Astrocyte of the cerebellum (primary cell): ENCODE results near the gene CLCN6.

Source experiments
- DNase-seq: peaks from one replicate; pipeline ENCODE4 v3.0.0-alpha.2; 2011; ENCODE audit warnings: low read depth
- H3K4me3 ChIP-seq: 2 replicates; pipeline ENCODE4 v1.5.1; 2011; ENCODE audit warnings: mild to moderate bottlenecking, low read depth, low read length, moderate library complexity
- CTCF ChIP-seq: IDR thresholded peaks from 2 replicates; pipeline ENCODE4 v1.5.1; 2012; ENCODE audit warnings: low read length, low read depth, moderate library complexity, mild to moderate bottlenecking; ENCODE audit errors: missing control alignments
- in situ Hi-C: cut with HindIII; loops from 2 replicates; pipeline ENCODE4 v1.10.0; 2017; ENCODE audit warnings: low sequenced_read_pairs

The CLCN6 gene

GRCh38 chr1:11778844-11779623, 27.0 kb upstream of the CLCN6 start:
- no peak for TF ChIP-seq CTCF
- no peak overlapping the region for H3K4me3 ChIP-seq
- in situ Hi-C loops = no loop called here
- DNase-seq = no peak

GRCh38 chr1:11779715-11780379, 26.1 kb upstream of the CLCN6 start:
- no peak for TF ChIP-seq CTCF

GRCh38 chr1:11780380-11781147, 25.4 kb upstream of the CLCN6 start:
- no peak for TF ChIP-seq CTCF
- DNase-seq = no peak
- in situ Hi-C loops = no loop called here
- no peak overlapping the region for H3K4me3 ChIP-seq

More at GRCh38 chr1:11779715-11780379, 26.1 kb upstream of the CLCN6 start:
- no peak for DNase-seq
- no peak overlapping the region for H3K4me3 ChIP-seq
- in situ Hi-C loops = no loop called here

DNA sequence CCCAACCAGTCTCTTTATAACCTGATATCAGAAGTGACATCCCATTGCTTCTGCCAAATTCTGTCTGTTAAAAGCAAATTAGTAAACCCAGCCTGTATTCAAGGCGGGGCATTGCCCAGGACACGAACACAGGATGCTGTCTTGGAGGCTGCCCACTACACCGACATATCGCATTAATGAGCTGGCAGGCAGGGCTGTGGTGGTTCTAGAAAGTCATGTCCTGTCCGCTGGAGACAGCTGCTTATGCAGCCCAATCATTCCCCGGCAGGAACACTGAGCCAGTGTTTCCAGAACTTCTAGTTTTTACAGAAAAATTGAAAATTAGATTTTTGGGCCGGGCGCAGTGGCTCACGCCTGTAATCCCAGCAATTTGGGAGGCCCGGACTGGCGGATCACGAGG, 24.7 kb upstream of the CLCN6 start:
- DNase-seq = no peak
- in situ Hi-C loops = no loop called here

GRCh38 chr1:11782127-11782708, 23.8 kb upstream of the CLCN6 start:
- no peak for DNase-seq
- in situ Hi-C loops = no loop called here
- TF ChIP-seq CTCF = no peak
- H3K4me3 ChIP-seq = no peak overlapping the region

More for the DNA sequence above, 24.7 kb upstream of the CLCN6 start:
- no peak overlapping the region for H3K4me3 ChIP-seq
- TF ChIP-seq CTCF = no peak

- H3K4me3 ChIP-seq = no peak overlapping the region
- in situ Hi-C loops = no loop called here
- TF ChIP-seq CTCF = no peak
- no peak for DNase-seq
Measured at GRCh38 chr1:11783556-11783955, 22.4 kb upstream of the CLCN6 start.
